Mucosa of descending colon (tissue), 3 donors: ENCODE results near the gene GUK1. TPM values are rescaled to one million over a fixed set of nuclear protein-coding genes. Genes with fewer than 3 reads are reported as not detected.

Experiments used
- ATAC-seq: fragments of 200-7000 bp; cut with Tn5 transposase; one replicate; pipeline ENCODE4 v1.9.1; 2020; ENCODE audit warnings: mild to moderate bottlenecking, moderate library complexity
- DNase-seq, 3 donors: peaks; one replicate each; pipeline ENCODE4 v3.0.0-alpha.2; 2020
- H3K36me3 ChIP-seq: fragments of 200-600 bp; one replicate; pipeline ENCODE4 v1.8.0; 2021; ENCODE audit warnings: low read depth, mild to moderate bottlenecking
- H3K4me1 ChIP-seq: fragments of 200-600 bp; one replicate; pipeline ENCODE4 v1.8.0; 2021; ENCODE audit warnings: low read depth, mild to moderate bottlenecking
- H3K4me3 ChIP-seq: fragments of 200-600 bp; one replicate; pipeline ENCODE4 v1.8.0; 2021; ENCODE audit warnings: mild to moderate bottlenecking
- H3K9me3 ChIP-seq: fragments of 200-600 bp; one replicate; pipeline ENCODE4 v1.8.0; 2021; ENCODE audit warnings: mild to moderate bottlenecking
- intact Hi-C, 2 donors: fragments of 100-400 bp; cut with DNase I in 1 of 2; cut with micrococcal nuclease in 1 of 2; formaldehyde crosslinking; loops; one replicate each; pipeline versions ENCODE4 v1.11.0 to v1.11.1; 2022; cut with DNase I, micrococcal nuclease
- total RNA-seq, 3 donors: library from RNA; stranded (reverse); fragmentation: NEBNext Ultra II Directional in 2 of 3; extraction: Animal tissue kit (Norgen Biotek cat#: 25700) in 2 of 3; gene quantifications; one replicate each; pipeline versions ENCODE4 v1.2.1 to v1.2.4, GENCODE V29; 2021 to 2023
- TF ChIP-seq, protein P1 (sequence below): fragments of 200-600 bp; IDR thresholded peaks from one replicate; pipeline ENCODE4 v1.8.0; 2022; ENCODE audit warnings: antibody characterized with exemption, mild to moderate bottlenecking
- donor health status: DM: no; HTN: no; CAD: no; lungs with moderate emphysema.
- donor health status: DM: no; HTN: no; CAD: no.
- donor health status: DM: no; HTN: yes; CAD: no.

The GUK1 gene
- total RNA-seq, 3 donors from 2014 or later = 165 to 182 (median 178) TPM

DNA sequence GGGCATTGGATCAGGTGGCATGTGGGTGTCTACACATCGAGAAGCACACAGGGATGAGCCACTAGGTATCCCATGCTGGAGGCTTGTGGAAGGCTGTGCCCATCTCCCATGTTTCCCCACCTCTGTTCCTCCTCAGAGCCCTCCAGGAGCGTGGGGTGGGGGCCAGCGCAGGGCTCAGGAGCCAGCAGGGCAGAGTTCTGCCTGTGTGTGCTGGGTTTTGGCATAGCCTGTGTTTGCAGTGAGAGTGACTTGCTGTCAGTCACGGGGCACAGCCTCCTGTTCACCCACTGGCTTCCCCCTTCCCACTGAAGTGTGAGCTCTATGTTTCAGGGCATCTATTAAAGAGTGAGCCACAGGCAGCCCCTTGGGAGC is 35.9 kb downstream of the GUK1 start:
- intact Hi-C loops = no loop called here
- Histone ChIP-seq H3K9me3 (no peaks in the 10 kb centered on the region), H3K4me1 (no peaks in the 10 kb centered on the region), H3K4me3 (no peak overlapping the region), H3K36me3 (no peaks in the 10 kb centered on the region)
- DNase-seq (no peak), ATAC-seq (no peak)
- TF ChIP-seq, protein P1, sequence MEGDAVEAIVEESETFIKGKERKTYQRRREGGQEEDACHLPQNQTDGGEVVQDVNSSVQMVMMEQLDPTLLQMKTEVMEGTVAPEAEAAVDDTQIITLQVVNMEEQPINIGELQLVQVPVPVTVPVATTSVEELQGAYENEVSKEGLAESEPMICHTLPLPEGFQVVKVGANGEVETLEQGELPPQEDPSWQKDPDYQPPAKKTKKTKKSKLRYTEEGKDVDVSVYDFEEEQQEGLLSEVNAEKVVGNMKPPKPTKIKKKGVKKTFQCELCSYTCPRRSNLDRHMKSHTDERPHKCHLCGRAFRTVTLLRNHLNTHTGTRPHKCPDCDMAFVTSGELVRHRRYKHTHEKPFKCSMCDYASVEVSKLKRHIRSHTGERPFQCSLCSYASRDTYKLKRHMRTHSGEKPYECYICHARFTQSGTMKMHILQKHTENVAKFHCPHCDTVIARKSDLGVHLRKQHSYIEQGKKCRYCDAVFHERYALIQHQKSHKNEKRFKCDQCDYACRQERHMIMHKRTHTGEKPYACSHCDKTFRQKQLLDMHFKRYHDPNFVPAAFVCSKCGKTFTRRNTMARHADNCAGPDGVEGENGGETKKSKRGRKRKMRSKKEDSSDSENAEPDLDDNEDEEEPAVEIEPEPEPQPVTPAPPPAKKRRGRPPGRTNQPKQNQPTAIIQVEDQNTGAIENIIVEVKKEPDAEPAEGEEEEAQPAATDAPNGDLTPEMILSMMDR = no peak

DNA sequence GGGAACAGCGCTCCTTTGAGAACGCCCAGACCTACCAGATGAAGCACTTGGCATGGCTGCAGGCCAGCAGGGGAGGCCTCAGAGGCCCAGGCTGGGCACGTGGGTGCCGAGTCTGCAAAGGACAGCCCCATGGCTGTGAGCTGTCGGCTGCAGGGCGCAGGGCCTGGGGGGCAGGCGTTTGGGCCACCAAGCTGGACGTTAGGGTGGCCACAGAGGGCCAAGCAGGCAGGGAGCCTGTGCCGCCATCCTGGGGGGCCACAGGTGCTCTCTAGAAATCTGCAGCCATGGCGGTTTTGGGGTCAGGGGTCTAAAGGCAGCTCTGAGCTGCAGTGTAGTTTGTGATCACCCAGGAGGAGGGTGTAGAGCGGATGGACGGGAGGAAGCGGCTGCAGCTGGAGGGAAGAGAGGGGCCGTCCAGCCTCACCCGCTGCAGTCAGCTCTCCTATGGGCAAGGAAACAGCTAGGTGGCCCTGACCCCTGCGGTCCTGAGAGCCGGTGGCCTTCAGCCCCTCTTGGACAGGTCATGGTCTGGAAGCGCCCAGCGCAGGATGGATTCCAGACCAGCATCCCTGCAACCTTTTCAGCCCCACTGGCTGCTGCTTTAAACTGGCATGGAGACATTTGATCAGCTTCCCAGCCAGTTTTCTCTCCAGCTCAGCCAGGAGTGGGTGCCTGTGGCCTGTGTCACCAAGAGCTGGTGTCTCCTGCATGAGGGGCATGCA is 36.5 kb downstream of the GUK1 start:
- Histone ChIP-seq H3K4me1 (no peaks in the 10 kb centered on the region), H3K4me3 (no peak overlapping the region), H3K9me3 (no peaks in the 10 kb centered on the region), H3K36me3 (no peaks in the 10 kb centered on the region)
- intact Hi-C loops = no loop called here
- TF ChIP-seq, protein P1 = no peak
- DNase-seq (no peak), ATAC-seq (no peak)

DNA sequence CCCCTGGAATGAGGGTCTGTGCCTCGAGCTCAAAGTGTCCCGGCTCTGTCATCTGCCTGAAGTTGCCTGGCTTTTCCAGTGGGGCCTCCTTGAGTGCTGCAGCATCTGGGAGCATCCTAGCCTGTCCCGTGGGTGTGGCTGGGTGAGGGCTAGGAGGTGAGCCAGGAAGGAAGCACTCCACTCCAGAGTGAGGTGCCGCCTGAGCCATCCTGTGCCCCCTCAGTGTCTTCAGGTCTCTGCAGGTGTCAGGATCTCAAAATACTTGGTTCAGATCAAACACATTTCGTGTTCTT is 37.0 kb downstream of the GUK1 start:
- ATAC-seq (no peak), DNase-seq (no peak)
- Histone ChIP-seq H3K4me1 (no peaks in the 10 kb centered on the region), H3K9me3 (no peaks in the 10 kb centered on the region), H3K4me3 (no peak overlapping the region), H3K36me3 (no peaks in the 10 kb centered on the region)
- intact Hi-C loops = no loop called here
- TF ChIP-seq, protein P1 = no peak

DNA sequence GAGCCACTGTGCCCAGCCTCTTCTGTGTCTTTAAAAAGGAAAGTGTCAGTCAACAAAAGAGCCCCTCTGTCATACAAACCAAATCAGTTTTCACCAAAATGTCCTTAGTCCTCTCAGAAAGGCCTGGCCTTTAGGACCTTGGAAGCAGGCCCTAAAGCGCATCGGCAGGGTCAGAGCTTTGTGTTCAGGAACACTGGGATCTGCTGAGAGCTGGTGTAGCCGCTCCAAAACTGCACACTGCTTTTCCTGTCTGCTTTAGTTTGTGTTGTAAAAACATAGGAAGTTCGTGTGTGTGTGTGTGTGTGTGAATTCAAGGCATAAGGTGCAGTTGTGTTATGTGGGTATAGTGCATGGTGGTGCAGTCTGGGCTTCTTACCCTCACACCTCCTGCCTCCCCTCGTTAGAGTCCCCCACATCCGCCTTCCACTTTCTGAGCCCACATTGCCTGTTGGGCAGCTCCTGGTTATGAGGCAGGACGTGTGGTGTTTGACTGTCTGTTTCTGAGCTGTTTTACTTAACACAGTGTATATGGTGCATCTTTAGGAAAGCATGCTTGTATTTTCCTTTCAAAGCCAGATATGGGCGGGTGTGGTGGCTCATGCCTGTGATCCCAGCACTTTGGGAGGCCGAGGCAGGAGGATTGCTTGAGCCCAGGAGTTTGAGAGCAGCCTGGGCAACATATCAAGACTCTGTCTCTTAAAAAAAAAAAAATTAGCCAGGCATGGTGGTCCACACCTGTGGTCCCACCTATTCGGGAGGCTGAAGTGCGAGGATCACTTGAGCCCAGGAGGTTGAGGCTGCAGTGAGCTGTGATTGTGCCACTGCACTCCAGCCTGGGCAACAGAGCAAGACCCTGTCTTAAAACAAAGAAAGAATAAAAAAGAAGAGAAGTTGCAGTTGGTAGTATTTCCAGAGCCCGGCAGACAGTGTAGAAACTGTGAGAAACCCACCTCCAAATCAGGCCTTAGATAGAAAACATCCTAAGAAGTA is 37.9 kb downstream of the GUK1 start:
- no peak overlapping the region for H3K4me3 ChIP-seq
- no peak for ATAC-seq
- no peaks in the 10 kb centered on the region for H3K9me3 ChIP-seq
- no peaks in the 10 kb centered on the region for H3K4me1 ChIP-seq
- TF ChIP-seq, protein P1 = no peak
- no peaks in the 10 kb centered on the region for H3K36me3 ChIP-seq
- intact Hi-C loops = no loop called here
- DNase-seq = no peak

GRCh38 chr1:228178737-228179684 is 38.9 kb downstream of the GUK1 start:
- ATAC-seq = no peak
- Histone ChIP-seq H3K9me3 (no peaks in the 10 kb centered on the region), H3K36me3 (no peaks in the 10 kb centered on the region), H3K4me3 (no peak overlapping the region), H3K4me1 (no peaks in the 10 kb centered on the region)
- intact Hi-C loops = no loop called here
- no peak for DNase-seq
- TF ChIP-seq, protein P1 = no peak
